GM18519 (cell line): Measurements from ENCODE around the gene IFNAR1.
A peak's percentile ranks its signal among the peaks of the same experiment; 100 is the strongest.
"Not testable (repeated sequence)": the region's sequence is repeated elsewhere in the genome, so short reads cannot be mapped to it uniquely, and the experiment has no call there.

Experiments
- ATAC-seq: cut with Tn5 transposase; IDR thresholded peaks from one replicate; pipeline ENCODE4 v1.9.1; 2021; ENCODE audit warnings: mild to moderate bottlenecking, moderate library complexity; ENCODE audit not compliant: unreplicated experiment, low FRiP score

The IFNAR1 gene

DNA sequence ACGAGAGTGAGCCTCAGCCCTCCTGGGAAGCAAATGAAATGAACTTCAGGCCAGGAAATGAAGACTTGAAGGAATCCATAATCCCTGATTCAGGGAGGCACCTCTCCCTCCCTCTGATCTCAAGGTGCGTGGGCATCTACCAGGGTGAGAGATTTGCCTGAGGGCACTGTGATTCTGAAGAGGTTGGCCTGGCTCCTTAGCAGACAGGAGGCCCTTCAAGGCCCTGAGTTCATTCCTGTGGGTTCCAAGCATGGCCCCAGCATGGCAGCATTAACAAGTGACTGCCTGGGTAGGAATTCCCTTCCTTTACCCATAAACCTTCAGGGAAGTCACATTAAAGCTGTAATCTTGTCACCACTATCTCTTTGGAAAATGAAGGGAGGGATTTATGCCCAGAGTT lies 48.7 kb downstream of the IFNAR1 start:
- no peak for ATAC-seq

- no peak for ATAC-seq
These were observed 49.3 kb downstream of the IFNAR1 start for GRCh38 chr21:33374080-33374449.

DNA sequence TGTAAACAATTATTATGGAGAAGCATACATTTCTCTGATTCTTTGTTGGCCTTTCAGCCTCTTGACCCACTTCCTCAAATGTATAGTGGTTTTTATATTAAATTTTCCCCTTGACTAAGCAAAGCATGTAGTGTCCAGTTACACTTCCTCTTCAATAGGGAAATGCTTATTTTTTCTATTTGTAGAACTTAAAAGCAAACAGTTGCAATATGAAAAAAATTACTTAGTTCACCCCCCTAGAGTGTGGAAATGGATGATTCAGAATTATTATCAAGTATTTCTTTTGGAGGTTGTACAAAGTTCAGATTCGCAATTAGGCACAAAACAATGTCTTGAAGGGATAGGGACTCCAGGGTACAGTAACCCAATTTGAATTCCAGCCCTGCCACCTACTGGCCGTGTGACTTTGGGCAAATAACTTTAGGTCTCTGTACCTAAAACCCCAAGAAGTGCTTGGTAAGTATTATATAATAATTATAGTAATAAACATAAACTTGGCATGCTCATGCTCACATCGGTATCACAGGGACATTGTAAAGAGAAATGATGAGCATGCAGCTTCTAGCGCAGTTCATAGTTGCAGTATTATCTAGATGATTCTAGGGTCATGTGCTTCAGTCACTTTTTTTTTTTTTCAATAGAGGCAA lies 49.8 kb downstream of the IFNAR1 start:
- ATAC-seq = no peak

DNA sequence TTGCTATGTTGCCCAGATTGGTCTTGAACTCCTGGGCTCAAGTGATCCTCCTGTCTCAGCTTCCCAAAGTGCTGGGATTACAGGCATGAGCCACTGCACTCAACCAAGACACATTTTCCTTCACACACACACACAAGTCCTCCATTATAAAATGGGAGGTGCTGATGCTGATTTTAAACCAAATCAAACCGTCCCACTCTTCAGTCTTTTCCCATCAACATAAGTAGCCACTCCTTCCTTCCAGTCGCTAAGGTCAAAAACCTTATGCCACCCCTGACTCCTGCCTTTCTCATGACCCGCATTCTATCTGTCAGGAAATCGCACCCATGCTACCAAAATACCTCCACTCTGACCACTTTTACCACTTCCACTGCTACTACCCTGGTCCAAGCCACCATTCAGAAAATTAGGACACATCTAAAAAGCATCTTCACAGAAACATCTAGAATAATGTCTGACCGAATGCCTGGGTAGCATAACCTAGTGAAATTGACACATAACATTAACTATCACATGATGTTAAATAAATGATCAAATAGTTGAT lies 50.4 kb downstream of the IFNAR1 start:
- ATAC-seq = no peak

GRCh38 chr21:33377221-33377920 lies 52.6 kb downstream of the IFNAR1 start:
- ATAC-seq = no peak

- ATAC-seq = no peak
These were observed 53.3 kb downstream of the IFNAR1 start for GRCh38 chr21:33378081-33378480.

GRCh38 chr21:33379934-33380333 lies 55.2 kb downstream of the IFNAR1 start:
- ATAC-seq = not testable (repeated sequence)

- ATAC-seq = peak; percentile 41
These were observed 55.8 kb downstream of the IFNAR1 start for GRCh38 chr21:33380483-33380998.

DNA sequence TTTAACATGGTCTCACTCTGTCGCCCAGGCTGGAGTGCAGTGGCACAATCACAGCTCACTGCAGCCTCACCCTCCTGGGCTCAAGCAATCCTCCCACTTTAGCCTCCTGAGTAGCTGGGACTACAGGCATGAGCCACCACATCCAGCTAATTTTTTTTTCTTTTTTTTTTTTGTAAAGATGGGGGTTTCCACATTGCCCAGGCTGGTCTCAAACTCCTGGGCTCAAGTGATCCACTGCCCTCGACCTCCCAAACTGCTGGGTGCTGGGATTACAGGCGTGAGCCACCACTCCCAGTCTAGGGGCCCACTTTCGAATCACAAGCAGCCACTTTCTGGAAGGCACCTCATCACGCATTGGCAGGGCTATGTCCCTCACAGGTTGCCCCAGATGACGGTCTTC lies 56.6 kb downstream of the IFNAR1 start:
- ATAC-seq = not testable (repeated sequence)

GRCh38 chr21:33383056-33383888 lies 58.5 kb downstream of the IFNAR1 start:
- peak; percentile 65 for ATAC-seq

- ATAC-seq = no peak
These were observed 60.1 kb downstream of the IFNAR1 start for GRCh38 chr21:33384841-33385331.

DNA sequence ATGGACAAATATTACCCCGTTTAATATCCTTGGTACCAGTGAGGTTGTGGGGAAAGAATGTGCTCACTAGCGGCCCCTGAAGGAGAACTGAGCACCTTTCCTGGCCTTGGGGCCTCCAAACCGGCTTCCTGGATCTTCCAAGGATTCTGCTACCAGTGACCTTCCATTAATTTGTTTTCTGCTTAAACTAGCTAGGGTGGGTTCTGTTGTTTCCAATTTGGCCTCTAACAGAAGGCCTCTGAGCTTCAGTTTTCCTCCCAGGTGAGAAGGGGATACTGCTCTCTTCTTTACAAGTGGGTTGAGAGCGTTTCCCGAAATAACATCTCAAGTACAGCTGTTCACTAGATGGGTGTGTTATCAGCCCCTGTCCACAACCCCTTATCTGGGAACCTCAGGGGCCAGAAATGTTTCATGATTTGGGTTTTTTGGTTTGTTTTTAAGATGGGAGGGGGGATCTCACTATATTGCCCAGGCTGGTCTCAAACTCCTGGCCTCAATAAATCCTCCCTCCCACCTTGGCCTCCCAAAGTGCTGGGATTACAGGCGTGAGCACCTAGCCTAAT lies 61.5 kb downstream of the IFNAR1 start:
- ATAC-seq = no peak

DNA sequence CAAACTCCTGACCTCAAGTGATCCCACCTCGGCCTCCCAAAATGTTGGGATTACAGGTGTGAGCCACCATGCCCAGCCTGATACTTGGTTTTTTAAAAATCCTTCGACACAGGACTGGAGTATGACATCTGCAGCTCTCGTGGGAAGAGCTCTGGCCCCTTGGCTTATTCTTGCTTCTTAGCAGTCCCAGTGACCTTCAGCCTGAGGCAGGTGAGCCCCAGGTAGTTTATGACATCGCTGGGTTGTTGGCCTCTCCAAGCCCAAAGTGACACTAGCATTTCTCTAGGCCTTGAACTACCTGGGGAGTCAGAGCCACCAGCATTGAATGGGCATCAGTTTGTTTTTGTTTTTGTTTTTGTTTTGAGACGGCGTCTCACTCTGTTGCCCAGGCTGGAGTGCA lies 62.5 kb downstream of the IFNAR1 start:
- no peak for ATAC-seq

DNA sequence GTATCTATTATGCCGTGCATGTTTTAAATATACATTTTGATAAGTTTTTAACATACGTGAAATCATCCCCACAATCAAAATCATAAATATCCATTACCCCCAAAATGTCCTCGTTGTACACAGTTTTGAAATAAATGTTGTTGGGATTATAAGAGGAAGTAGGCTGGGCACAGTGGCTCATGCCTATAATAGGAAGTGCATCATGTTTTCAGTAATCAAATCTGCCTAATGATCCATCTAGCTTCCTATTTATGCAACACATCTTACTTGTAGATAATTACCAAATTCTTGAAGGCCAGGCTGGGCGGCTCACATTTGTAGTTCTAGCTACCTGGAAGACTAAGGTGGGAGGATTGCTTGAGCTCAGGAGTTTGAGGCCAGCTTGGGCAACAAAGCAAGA lies 63.4 kb downstream of the IFNAR1 start:
- ATAC-seq = no peak

DNA sequence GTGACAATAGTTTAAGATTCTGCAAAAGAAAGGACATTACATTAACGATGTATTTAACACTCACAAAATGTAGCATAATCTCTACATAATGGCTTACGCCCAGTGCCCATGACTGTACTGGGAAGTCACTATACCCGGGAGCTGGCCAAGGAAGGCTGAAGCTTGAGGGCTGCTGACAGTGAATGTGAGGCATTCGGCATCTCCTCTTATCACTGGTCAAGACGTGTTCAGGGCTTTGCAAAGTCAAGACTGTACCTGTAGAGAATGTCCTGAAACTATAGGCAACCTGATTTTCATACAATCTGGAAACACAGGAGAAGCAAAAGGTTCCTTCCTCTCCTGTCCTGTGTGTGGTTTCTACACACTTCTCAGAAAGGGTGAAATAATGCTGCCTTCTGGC lies 65.7 kb downstream of the IFNAR1 start:
- ATAC-seq = no peak

- ATAC-seq = no peak
These were observed 66.9 kb downstream of the IFNAR1 start for GRCh38 chr21:33391656-33392055.

- no peak for ATAC-seq
These were observed 67.7 kb downstream of the IFNAR1 start for GRCh38 chr21:33392284-33392985.

DNA sequence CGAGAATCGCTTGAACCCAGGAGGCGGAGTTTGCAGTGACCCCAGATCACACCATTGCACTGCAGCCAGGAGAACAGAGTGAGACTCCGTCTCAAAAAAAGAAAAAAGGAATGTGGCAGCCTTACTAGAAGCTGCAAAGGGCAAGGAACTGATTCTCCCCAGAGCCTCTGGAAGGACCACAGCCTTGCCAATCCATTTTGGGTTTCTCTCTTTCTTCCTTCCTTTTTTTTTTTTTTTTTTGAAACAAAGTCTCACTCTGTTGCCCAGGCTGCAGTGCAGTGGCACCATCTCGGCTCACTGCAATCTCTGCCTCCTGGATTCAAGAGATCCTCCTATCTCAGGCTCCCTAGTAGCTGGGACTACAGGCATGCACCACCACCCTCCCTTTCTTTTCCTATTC lies 68.6 kb downstream of the IFNAR1 start:
- no peak for ATAC-seq

- no peak for ATAC-seq
These were observed 69.5 kb downstream of the IFNAR1 start for GRCh38 chr21:33394260-33394659.

DNA sequence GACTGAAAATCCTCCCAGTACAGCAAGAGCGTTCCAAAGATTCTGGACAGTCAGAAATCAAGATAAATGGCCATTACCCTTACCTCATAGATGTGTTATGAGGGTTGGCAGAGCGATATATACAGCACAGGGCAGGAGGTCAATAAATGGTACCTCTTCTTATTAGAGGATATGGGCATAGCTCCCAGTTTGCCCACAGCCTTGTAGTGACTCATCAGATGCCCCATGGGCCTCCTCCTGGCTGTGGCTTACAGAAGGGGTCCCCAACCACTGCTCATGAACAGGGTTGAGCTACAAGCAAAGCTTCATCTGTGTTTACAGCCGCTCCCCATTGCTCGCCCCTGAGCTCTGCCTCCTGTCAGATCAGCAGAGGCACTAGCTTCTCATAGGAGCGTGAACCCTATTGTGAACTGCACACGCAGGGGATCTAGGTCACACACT lies 71.1 kb downstream of the IFNAR1 start:
- no peak for ATAC-seq
